ENCODE results near the gene DXO.
"Not testable (repeated sequence)": the region's sequence is repeated elsewhere in the genome, so short reads cannot be mapped to it uniquely, and the experiment has no call there.

Gene DXO

GRCh38 chr6:31979238-31979898 is 7.4 kb upstream of the DXO start:
- DNase-seq: no peak

- DNase-seq: no peak
Observed at GRCh38 chr6:31978831-31979230, 6.9 kb upstream of the DXO start.

GRCh38 chr6:31977816-31978431 is 6.0 kb upstream of the DXO start:
- DNase-seq: no peak

GRCh38 chr6:31976065-31976464 is 4.1 kb upstream of the DXO start:
- DNase-seq: not testable (repeated sequence)

- DNase-seq: no peak
Observed at GRCh38 chr6:31972709-31973350, 892 bp upstream of the DXO start.

- no peak for DNase-seq
Observed at GRCh38 chr6:31971279-31971992, 502 bp downstream of the DXO start.

- peak; percentile 34 to 63 for DNase-seq
Observed at GRCh38 chr6:31970604-31971271, 1.2 kb downstream of the DXO start.

GRCh38 chr6:31969712-31970603 is 2.0 kb downstream of the DXO start:
- no peak for DNase-seq

- DNase-seq: no peak
Observed at GRCh38 chr6:31968791-31969711, 2.9 kb downstream of the DXO start.

GRCh38 chr6:31968326-31968725 is 3.6 kb downstream of the DXO start:
- no peak for DNase-seq

- DNase-seq: no peak
Observed at GRCh38 chr6:31967926-31968320, 4.0 kb downstream of the DXO start.

GRCh38 chr6:31966997-31967925 is 4.7 kb downstream of the DXO start:
- no peak for DNase-seq

GRCh38 chr6:31966506-31966905 is 5.4 kb downstream of the DXO start:
- DNase-seq: no peak

GRCh38 chr6:31965700-31966099 is 6.2 kb downstream of the DXO start:
- no peak for DNase-seq

- DNase-seq: no peak
Observed at GRCh38 chr6:31963921-31964320, 8.0 kb downstream of the DXO start.

- DNase-seq: no peak
Observed at GRCh38 chr6:31961616-31962015, 10.3 kb downstream of the DXO start.

GRCh38 chr6:31958741-31959739 is 12.9 kb downstream of the DXO start, which contains the start of the genes NELFE and SKIC2:
TSS of gene NELFE (minus strand) at chr6:31958971. CDS start at chr6:31958446, 525 bp downstream.
TSS of gene SKIC2 (plus strand) at chr6:31959175. CDS start at chr6:31959193, 18 bp downstream.
- DNase-seq: peak; percentile 95 to 97

GRCh38 chr6:31958412-31958740 is 13.6 kb downstream of the DXO start:
- DNase-seq: no peak

All from SHP77 (cell line).